CD4-positive, alpha-beta memory T cell (primary cell): ENCODE measurements around the gene ADGRV1. TPM values are rescaled to one million over a fixed set of nuclear protein-coding genes. Genes with fewer than 3 reads are reported as not detected.
"Not testable (repeated sequence)": the region's sequence is repeated elsewhere in the genome, so short reads cannot be mapped to it uniquely, and the experiment has no call there.

ENCODE experiments used
- CTCF ChIA-PET: fragments of 350-600 bp; sonication (Branson Sonifier 250); formaldehyde crosslinking; loops from one replicate; lab custom pipeline; 2021; ENCODE audit warnings: inconsistent platforms; ENCODE audit not compliant: partially characterized antibody; lab: Charles Lee
- POLR2A ChIA-PET: fragments of 350-600 bp; sonication (Branson Sonifier 250); formaldehyde crosslinking; loops from one replicate; lab custom pipeline; 2021; ENCODE audit not compliant: partially characterized antibody; lab: Charles Lee
- DNase-seq, 5 donors: peaks; one replicate each; pipeline versions ENCODE4 v3.0.0 to v3.0.0-alpha.2; 2020 to 2022; ENCODE audit warnings: mixed read lengths in 1 of 5
- H3K27ac ChIP-seq: one replicate; pipeline ENCODE4 v1.7.0; 2013; ENCODE audit warnings: low read depth, low read length
- H3K27me3 ChIP-seq: 2 replicates; pipeline ENCODE4 v1.7.0; 2013; ENCODE audit warnings: mild to moderate bottlenecking, low read length, moderate library complexity; ENCODE audit not compliant: insufficient read depth
- H3K36me3 ChIP-seq: 2 replicates; pipeline ENCODE4 v1.7.0; 2013; ENCODE audit warnings: mild to moderate bottlenecking, low read length, moderate library complexity; ENCODE audit not compliant: insufficient read depth
- H3K4me1 ChIP-seq: 2 replicates; pipeline ENCODE4 v1.7.0; 2013; ENCODE audit warnings: mild to moderate bottlenecking, low read length, moderate library complexity; ENCODE audit not compliant: insufficient read depth
- H3K4me3 ChIP-seq, 2 donors: one replicate each; pipeline ENCODE4 v1.7.0; 2013; ENCODE audit warnings: low read length in 2 of 2, mild to moderate bottlenecking in 1 of 2
- H3K9me3 ChIP-seq, 2 donors: one replicate each; pipeline ENCODE4 v1.7.0; 2013; ENCODE audit warnings: low read length in 2 of 2, control low read depth in 1 of 2; ENCODE audit not compliant: control insufficient read depth in 1 of 2
- H3K27ac Mint-ChIP-seq, 7 donors: one replicate each; pipeline ENCODE4 v1.8.0; 2020 to 2021; ENCODE audit warnings: mixed read lengths in 7 of 7, mild to moderate bottlenecking in 6 of 7, inconsistent platforms in 3 of 7, moderate library complexity in 3 of 7
- H3K27me3 Mint-ChIP-seq, 2 donors: one replicate each; pipeline ENCODE4 v1.8.0; 2020 to 2021; ENCODE audit warnings: mixed read lengths in 2 of 2
- H3K36me3 Mint-ChIP-seq, 2 donors: one replicate each; pipeline ENCODE4 v1.8.0; 2020 to 2021; ENCODE audit warnings: mixed read lengths in 2 of 2, inconsistent platforms in 1 of 2, mild to moderate bottlenecking in 1 of 2
- H3K4me1 Mint-ChIP-seq, 4 donors: one replicate each; pipeline ENCODE4 v1.8.0; 2020 to 2021; ENCODE audit warnings: mixed read lengths in 4 of 4, mild to moderate bottlenecking in 1 of 4
- H3K4me3 Mint-ChIP-seq, 8 donors: one replicate each; pipeline ENCODE4 v1.8.0; 2020 to 2021; ENCODE audit warnings: mixed read lengths in 8 of 8, mild to moderate bottlenecking in 7 of 8, moderate library complexity in 6 of 8, inconsistent platforms in 3 of 8
- H3K9me3 Mint-ChIP-seq, 8 donors: one replicate each; pipeline ENCODE4 v1.8.0; 2020 to 2021; ENCODE audit warnings: mixed read lengths in 8 of 8, mild to moderate bottlenecking in 5 of 8, inconsistent platforms in 3 of 8, moderate library complexity in 1 of 8
- intact Hi-C: fragments of 100-400 bp; cut with micrococcal nuclease; formaldehyde crosslinking; loops from one replicate; pipeline ENCODE4 v1.15.1; 2023
- polyA plus RNA-seq, 2 donors: library from polyadenylated mRNA; unstranded; fragments of 300-500 nt; fragmentation: Illumina TruSeq; gene quantifications; one replicate each; pipeline ENCODE4 v1.2.3, GENCODE V29; 2021
- total RNA-seq, 2 experiments: library from RNA; stranded (reverse); gene quantifications; one replicate each; pipeline ENCODE4 v1.2.3, GENCODE V29; 2021

ADGRV1 gene
- total and polyA plus RNA-seq, 4 experiments from 2014 or later = 0.09 to 0.22 TPM; not detected in 2

GRCh38 chr5:90803381-90803780, 244.8 kb downstream of the ADGRV1 start:
- Mint-ChIP-seq H3K36me3 (no peaks in the 10 kb centered on the region), H3K27me3 (peaks cover 0 to 2% of the 10 kb centered on the region in 2 donors), H3K4me1 (peaks cover 0 to 1% (median 0%) of the 10 kb centered on the region in 4 donors), H3K4me3 (no peak overlapping the region), H3K27ac (no peak overlapping the region), H3K9me3 (peaks cover 0 to 13% (median 8%) of the 10 kb centered on the region in 8 donors)
- ChIA-PET CTCF (interaction anchor here (1.4 to 1.7 kb wide), 4 partner anchors 10 to 616 kb away, joined by 4 to 5 read pairs (median 5); no protein-coding TSS in a partner anchor), POLR2A (no interaction called here)
- Histone ChIP-seq H3K27ac (no peak overlapping the region), H3K9me3 (no peaks in the 10 kb centered on the region), H3K4me3 (no peak overlapping the region), H3K4me1 (no peaks in the 10 kb centered on the region), H3K27me3 (no peaks in the 10 kb centered on the region), H3K36me3 (no peaks in the 10 kb centered on the region)
- DNase-seq = no peak
- intact Hi-C loops = no loop called here

GRCh38 chr5:90803876-90804275, 245.3 kb downstream of the ADGRV1 start:
- Histone ChIP-seq H3K4me1 (no peaks in the 10 kb centered on the region), H3K27ac (no peak overlapping the region), H3K9me3 (no peaks in the 10 kb centered on the region), H3K27me3 (no peaks in the 10 kb centered on the region), H3K36me3 (no peaks in the 10 kb centered on the region), H3K4me3 (no peak overlapping the region)
- Mint-ChIP-seq H3K9me3 (peaks cover 0 to 12% (median 7%) of the 10 kb centered on the region in 8 donors), H3K27ac (no peak overlapping the region), H3K27me3 (peaks cover 0 to 2% of the 10 kb centered on the region in 2 donors), H3K4me1 (peaks cover 0 to 1% (median 0%) of the 10 kb centered on the region in 4 donors), H3K36me3 (no peaks in the 10 kb centered on the region), H3K4me3 (no peak overlapping the region)
- intact Hi-C loops = no loop called here
- POLR2A ChIA-PET = no interaction called here
- DNase-seq = no peak
- CTCF ChIA-PET = interaction anchor here (1.7 kb wide), 1 partner anchor 20 kb away, joined by 5 read pairs; no protein-coding TSS in a partner anchor

- H3K9me3 ChIP-seq = no peaks in the 10 kb centered on the region
- no peak overlapping the region for H3K4me3 Mint-ChIP-seq
- no peaks in the 10 kb centered on the region for H3K36me3 ChIP-seq
- no peaks in the 10 kb centered on the region for H3K36me3 Mint-ChIP-seq
- no peak overlapping the region for H3K27ac ChIP-seq
- POLR2A ChIA-PET = no interaction called here
- peaks cover 0 to 1% (median 0%) of the 10 kb centered on the region in 4 donors for H3K4me1 Mint-ChIP-seq
- H3K27me3 ChIP-seq = no peaks in the 10 kb centered on the region
- DNase-seq = no peak
- H3K4me3 ChIP-seq = no peak overlapping the region
- H3K4me1 ChIP-seq = no peaks in the 10 kb centered on the region
- CTCF ChIA-PET = no interaction called here
- H3K27ac Mint-ChIP-seq = no peak overlapping the region
- intact Hi-C loops = no loop called here
- peaks cover 0 to 2% (median 0%) of the 10 kb centered on the region in 8 donors for H3K9me3 Mint-ChIP-seq
- peaks cover 2% of the 10 kb centered on the region in 2 donors for H3K27me3 Mint-ChIP-seq
Observed at GRCh38 chr5:90807496-90807895, 248.9 kb downstream of the ADGRV1 start.

DNA sequence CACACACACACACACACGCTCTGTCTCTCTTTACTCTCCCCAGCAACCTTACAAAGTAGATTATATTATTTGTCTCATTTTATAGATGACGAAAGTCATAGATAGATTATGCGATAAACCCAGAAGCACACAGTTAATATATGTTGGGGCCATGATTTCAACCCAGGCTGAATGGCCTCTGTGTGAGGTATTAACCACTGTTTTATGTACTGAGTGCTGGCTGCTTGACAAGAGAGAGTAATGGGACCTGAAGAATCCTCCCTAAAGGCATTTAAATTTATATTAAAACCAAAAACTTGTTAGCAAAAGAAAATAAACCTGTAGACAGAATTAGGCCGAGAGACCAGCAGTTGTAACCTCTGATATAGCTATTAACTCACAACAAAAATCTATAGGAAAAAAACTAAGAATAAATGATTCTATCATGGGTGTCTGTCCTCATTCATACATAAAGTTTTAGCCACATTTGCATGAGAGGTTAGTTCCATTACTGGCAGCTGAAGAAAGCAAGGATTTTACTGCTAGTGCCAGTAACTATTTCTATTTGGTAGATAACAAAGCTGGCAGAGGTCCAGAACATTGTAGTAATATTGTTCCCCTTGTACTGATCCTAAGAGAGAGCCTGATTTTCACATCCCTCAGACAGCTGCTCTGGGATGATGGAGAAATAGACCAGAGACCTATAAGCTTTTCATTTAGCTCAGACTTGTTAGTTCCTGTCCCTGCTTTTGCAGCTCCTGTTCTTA, 250.9 kb downstream of the ADGRV1 start:
- Histone ChIP-seq H3K36me3 (no peaks in the 10 kb centered on the region), H3K9me3 (no peaks in the 10 kb centered on the region), H3K4me1 (no peaks in the 10 kb centered on the region), H3K27me3 (no peaks in the 10 kb centered on the region), H3K27ac (no peak overlapping the region), H3K4me3 (no peak overlapping the region)
- peaks cover 0 to 2% (median 0%) of the 10 kb centered on the region in 8 donors for H3K9me3 Mint-ChIP-seq
- H3K4me1 Mint-ChIP-seq = no peaks in the 10 kb centered on the region
- CTCF ChIA-PET = no interaction called here
- POLR2A ChIA-PET = no interaction called here
- no peaks in the 10 kb centered on the region for H3K36me3 Mint-ChIP-seq
- no peak overlapping the region for H3K27ac Mint-ChIP-seq
- intact Hi-C loops = no loop called here
- no peak overlapping the region for H3K4me3 Mint-ChIP-seq
- peaks cover 2% of the 10 kb centered on the region in 2 donors for H3K27me3 Mint-ChIP-seq
- DNase-seq = no peak

DNA sequence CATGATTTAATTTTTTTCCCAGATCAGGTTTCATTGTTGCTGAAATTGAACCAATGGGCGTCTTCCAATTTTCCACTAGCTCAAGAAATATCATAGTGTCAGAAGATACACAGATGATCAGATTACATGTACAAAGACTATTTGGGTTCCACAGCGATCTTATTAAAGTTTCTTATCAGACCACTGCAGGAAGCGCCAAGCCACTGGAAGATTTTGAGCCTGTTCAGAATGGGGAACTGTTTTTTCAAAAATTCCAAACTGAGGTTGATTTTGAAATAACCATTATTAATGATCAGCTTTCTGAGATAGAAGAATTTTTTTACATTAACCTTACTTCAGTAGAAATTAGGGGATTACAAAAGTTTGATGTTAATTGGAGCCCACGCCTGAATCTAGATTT, 251.6 kb downstream of the ADGRV1 start:
- ChIA-PET CTCF (no interaction called here), POLR2A (no interaction called here)
- Mint-ChIP-seq H3K36me3 (no peaks in the 10 kb centered on the region), H3K4me1 (no peaks in the 10 kb centered on the region), H3K4me3 (no peak overlapping the region), H3K27ac (no peak overlapping the region), H3K9me3 (peaks cover 0 to 2% (median 0%) of the 10 kb centered on the region in 8 donors), H3K27me3 (peaks cover 2% of the 10 kb centered on the region in 2 donors)
- H3K27me3 ChIP-seq = no peaks in the 10 kb centered on the region
- no peak overlapping the region for H3K4me3 ChIP-seq
- H3K9me3 ChIP-seq = no peaks in the 10 kb centered on the region
- DNase-seq = no peak
- no peaks in the 10 kb centered on the region for H3K36me3 ChIP-seq
- intact Hi-C loops = no loop called here
- no peak overlapping the region for H3K27ac ChIP-seq
- no peaks in the 10 kb centered on the region for H3K4me1 ChIP-seq

- Histone ChIP-seq H3K27ac (no peak overlapping the region), H3K36me3 (no peaks in the 10 kb centered on the region), H3K4me1 (no peaks in the 10 kb centered on the region), H3K4me3 (no peak overlapping the region), H3K27me3 (no peaks in the 10 kb centered on the region), H3K9me3 (no peaks in the 10 kb centered on the region)
- CTCF ChIA-PET = no interaction called here
- peaks cover 0 to 2% (median 0%) of the 10 kb centered on the region in 8 donors for H3K9me3 Mint-ChIP-seq
- H3K27ac Mint-ChIP-seq = no peak overlapping the region
- no peaks in the 10 kb centered on the region for H3K4me1 Mint-ChIP-seq
- H3K27me3 Mint-ChIP-seq = peaks cover 0 to 2% of the 10 kb centered on the region in 2 donors
- H3K4me3 Mint-ChIP-seq = no peak overlapping the region
- no peak for DNase-seq
- POLR2A ChIA-PET = no interaction called here
- H3K36me3 Mint-ChIP-seq = no peaks in the 10 kb centered on the region
- intact Hi-C loops = no loop called here
Observed at GRCh38 chr5:90813392-90813791, 254.8 kb downstream of the ADGRV1 start.

- DNase-seq, H3K27me3 ChIP-seq, H3K9me3 ChIP-seq, H3K4me1 Mint-ChIP-seq, H3K4me3 ChIP-seq, H3K27ac ChIP-seq, H3K36me3 ChIP-seq, H3K36me3 Mint-ChIP-seq, H3K9me3 Mint-ChIP-seq, H3K4me3 Mint-ChIP-seq, intact Hi-C loops, H3K27me3 Mint-ChIP-seq, H3K27ac Mint-ChIP-seq, POLR2A ChIA-PET, CTCF ChIA-PET, H3K4me1 ChIP-seq: not testable (repeated sequence)
Observed at GRCh38 chr5:90822062-90822461, 263.5 kb downstream of the ADGRV1 start.
